Neural crest cell (in vitro differentiated cells): Measurements from ENCODE around the gene TIGD7. TPM values are rescaled to one million over a fixed set of nuclear protein-coding genes. Genes with fewer than 3 reads are reported as not detected.

Source experiments
- DNase-seq: peaks from one replicate; pipeline ENCODE4 v3.0.0; 2021; ENCODE audit warnings: low read depth, mixed read lengths, low spot score
- H3K27ac Mint-ChIP-seq: one replicate; pipeline ENCODE4 v1.8.0; 2021; ENCODE audit warnings: mild to moderate bottlenecking, mixed read lengths; ENCODE audit not compliant: unreplicated experiment
- H3K27me3 Mint-ChIP-seq: 2 replicates; pipeline ENCODE4 v1.8.0; 2021; ENCODE audit warnings: low read depth, mild to moderate bottlenecking, mixed read lengths
- H3K36me3 Mint-ChIP-seq: 2 replicates; pipeline ENCODE4 v1.8.0; 2021; ENCODE audit warnings: low read depth, mild to moderate bottlenecking, mixed read lengths
- H3K4me1 Mint-ChIP-seq: 2 replicates; pipeline ENCODE4 v1.8.0; 2021; ENCODE audit warnings: mixed read lengths
- H3K4me3 Mint-ChIP-seq: one replicate; pipeline ENCODE4 v1.8.0; 2021; ENCODE audit warnings: mild to moderate bottlenecking, mixed read lengths
- H3K9me3 Mint-ChIP-seq: 2 replicates; pipeline ENCODE4 v1.8.0; 2021; ENCODE audit warnings: mixed read lengths
- CTCF ChIP-seq: fragments of 200-600 bp; sonication (generic); conservative IDR thresholded peaks from 2 replicates; pipeline ENCODE4 v1.5.0; 2021; ENCODE audit warnings: antibody characterized with exemption, mild to moderate bottlenecking
- total RNA-seq: library from RNA; stranded (reverse); gene quantifications from 2 replicates; pipeline ENCODE4 v1.2.1, GENCODE V29; 2021

Gene TIGD7
- total RNA-seq, 1 donor from 2014 or later: 6.6 TPM

DNA sequence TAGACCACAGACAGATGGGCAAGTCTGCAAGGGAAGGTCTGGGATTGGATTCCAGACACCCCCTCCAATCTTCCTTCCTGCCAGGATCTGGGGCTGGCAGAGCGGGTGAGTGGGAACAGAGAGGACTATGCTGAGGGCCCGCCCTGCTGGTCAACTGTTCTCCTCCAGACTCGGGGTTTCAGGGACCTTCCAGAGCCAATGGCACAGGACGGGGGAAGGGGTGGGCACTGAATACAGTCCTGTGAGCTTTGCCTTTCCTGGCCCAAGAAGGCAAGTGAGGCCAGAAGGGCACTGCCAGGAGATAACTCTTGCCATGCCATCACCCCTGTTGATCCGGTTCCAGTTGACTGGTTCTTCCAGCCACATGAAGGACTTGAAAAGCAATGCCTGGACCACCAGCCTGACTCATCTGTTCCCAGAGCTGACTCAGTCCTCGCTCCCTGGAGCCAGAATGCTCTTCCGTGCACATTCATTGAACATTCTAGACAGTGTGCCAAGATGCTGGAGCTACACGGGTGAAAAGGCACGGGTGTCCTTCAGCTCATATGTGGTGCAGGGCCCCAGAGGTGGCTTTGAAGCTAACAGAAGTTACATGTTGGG, 48.3 kb downstream of the TIGD7 start:
- H3K27me3 Mint-ChIP-seq: peaks cover 29% of the 10 kb centered on the region
- no peak for DNase-seq
- no peak overlapping the region for H3K4me3 Mint-ChIP-seq
- no peak overlapping the region for H3K27ac Mint-ChIP-seq
- no peak for TF ChIP-seq CTCF
- no peaks in the 10 kb centered on the region for H3K4me1 Mint-ChIP-seq
- H3K9me3 Mint-ChIP-seq: no peaks in the 10 kb centered on the region
- no peaks in the 10 kb centered on the region for H3K36me3 Mint-ChIP-seq

GRCh38 chr16:3256146-3256865, 48.9 kb downstream of the TIGD7 start, which contains the start of gene MEFV:
MEFV (minus strand) TSS chr16:3256633; CDS start chr16:3256587, 46 bp downstream.
- Mint-ChIP-seq H3K27me3 (peaks cover 32% of the 10 kb centered on the region), H3K9me3 (no peaks in the 10 kb centered on the region), H3K36me3 (no peaks in the 10 kb centered on the region), H3K4me3 (no peak within 1 kb of the TSS), H3K27ac (no peak within 1 kb of the TSS), H3K4me1 (no peaks in the 10 kb centered on the region)
- TF ChIP-seq CTCF: no peak
- no peak for DNase-seq

GRCh38 chr16:3254309-3254708, 50.9 kb downstream of the TIGD7 start:
- no peak for DNase-seq
- no peak for TF ChIP-seq CTCF
- Mint-ChIP-seq H3K27me3 (peaks cover 43% of the 10 kb centered on the region), H3K36me3 (no peaks in the 10 kb centered on the region), H3K4me1 (no peaks in the 10 kb centered on the region), H3K4me3 (no peak overlapping the region), H3K27ac (no peak overlapping the region), H3K9me3 (no peaks in the 10 kb centered on the region)

- no peak for DNase-seq
- Mint-ChIP-seq H3K27ac (no peak overlapping the region), H3K4me1 (no peaks in the 10 kb centered on the region), H3K36me3 (no peaks in the 10 kb centered on the region), H3K4me3 (no peak overlapping the region), H3K9me3 (no peaks in the 10 kb centered on the region), H3K27me3 (peaks cover 34% of the 10 kb centered on the region)
- TF ChIP-seq CTCF: no peak
Observed at GRCh38 chr16:3252967-3253366, 52.3 kb downstream of the TIGD7 start.

GRCh38 chr16:3249451-3249850, 55.8 kb downstream of the TIGD7 start:
- Mint-ChIP-seq H3K4me3 (no peak overlapping the region), H3K27me3 (peaks cover 49% of the 10 kb centered on the region), H3K4me1 (no peaks in the 10 kb centered on the region), H3K27ac (no peak overlapping the region), H3K36me3 (no peaks in the 10 kb centered on the region), H3K9me3 (no peaks in the 10 kb centered on the region)
- TF ChIP-seq CTCF: no peak
- DNase-seq: no peak
